ENCODE results near the gene PAN3.

DNA sequence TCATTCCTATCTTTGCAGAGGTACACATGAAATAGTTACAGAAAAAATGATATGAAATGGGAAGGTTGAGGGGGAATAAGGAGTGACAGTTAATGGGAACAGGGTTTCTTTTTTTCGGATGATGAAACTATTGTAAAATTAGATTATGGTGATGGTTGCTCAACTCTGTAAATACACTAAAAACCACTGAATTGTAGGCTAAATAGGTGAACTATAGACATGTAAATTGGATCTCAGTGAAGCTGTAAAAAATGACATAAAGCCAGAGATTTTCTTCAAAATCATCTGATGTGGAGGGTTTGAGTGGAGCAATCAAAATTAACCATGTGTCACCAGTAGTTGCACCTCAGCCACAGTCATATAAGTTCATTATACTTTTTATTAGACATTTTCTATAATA lies 31.4 kb upstream of the PAN3 start:
- TF ChIP-seq EZH2 (IDR thresholded peaks at IDR 0.05) (no peak), CTCF (IDR thresholded peaks at IDR 0.05) (no peak)

Data from neural progenitor cell (in vitro differentiated cells).